ENCODE results near the gene RGMA. TPM values are rescaled to one million over a fixed set of nuclear protein-coding genes. Genes with fewer than 3 reads are reported as not detected.
A peak's percentile ranks its signal among the peaks of the same experiment; 100 is the strongest.

The RGMA gene
- total RNA-seq, 4 donors from 2014 or later = 3.6 to 57.1 (median 25.1) TPM

- TF ChIP-seq CTCF (IDR thresholded peaks at IDR 0.05) (no peak), POLR2A (IDR thresholded peaks at IDR 0.05) (no peak)
- intact Hi-C loops (cut with DNase I; ENCODE audit: low total_unique reads) = no loop called here
- no peaks in the 10 kb centered on the region for H3K36me3 ChIP-seq
- no peak overlapping the region for H3K27ac ChIP-seq
- H3K4me1 ChIP-seq = no peaks in the 10 kb centered on the region
- no peak for DNase-seq
- no peaks in the 10 kb centered on the region for H3K9me3 ChIP-seq
- no peaks in the 10 kb centered on the region for H3K27me3 ChIP-seq
- no peak overlapping the region for H3K4me3 ChIP-seq
These were observed 42.6 kb upstream of the RGMA start for GRCh38 chr15:93131485-93132095.

DNA sequence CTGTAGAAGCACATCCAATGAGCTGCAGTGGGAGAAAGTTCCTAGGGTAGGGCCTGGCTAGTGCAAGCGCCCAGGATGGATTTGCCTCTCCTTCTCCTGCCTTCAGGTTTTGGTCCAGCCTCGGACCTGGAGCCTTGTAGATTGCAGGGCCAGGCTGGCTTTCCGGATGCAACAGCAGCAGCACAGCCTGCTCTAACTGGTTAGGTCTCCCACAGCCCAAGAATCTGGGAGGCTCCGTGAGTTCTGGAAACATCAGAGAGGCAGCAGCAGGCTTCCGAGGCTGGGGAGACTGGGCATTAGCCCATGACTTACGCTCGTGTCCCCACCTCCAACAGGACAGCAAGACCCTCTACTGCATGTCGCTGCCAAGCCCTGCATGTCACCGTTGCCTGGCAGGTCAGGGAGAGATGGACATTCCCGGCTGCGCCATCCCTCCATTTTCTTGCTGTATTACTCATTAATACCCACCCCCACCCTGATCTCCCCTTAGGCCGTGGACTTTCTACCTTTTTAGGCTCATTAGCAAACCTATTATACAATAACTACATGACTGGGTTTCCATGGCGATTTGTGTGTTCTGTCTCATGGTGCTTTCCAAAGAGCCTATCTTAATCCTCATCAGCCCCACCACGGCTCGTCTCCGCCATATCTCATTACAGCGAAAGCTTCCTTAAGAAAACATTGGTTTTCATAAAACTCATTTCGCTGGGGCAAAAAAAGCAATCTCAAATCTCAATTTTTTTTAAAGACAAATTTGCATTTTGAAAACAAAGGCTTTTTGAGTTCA, 40.9 kb upstream of the RGMA start:
- DNase-seq = no peak
- intact Hi-C loops (cut with DNase I; ENCODE audit: low total_unique reads) = no loop called here
- Histone ChIP-seq H3K4me3 (no peak overlapping the region), H3K4me1 (no peaks in the 10 kb centered on the region), H3K27me3 (no peaks in the 10 kb centered on the region), H3K9me3 (no peaks in the 10 kb centered on the region), H3K27ac (no peak overlapping the region), H3K36me3 (no peaks in the 10 kb centered on the region)
- TF ChIP-seq CTCF (IDR thresholded peaks at IDR 0.05) (no peak), POLR2A (IDR thresholded peaks at IDR 0.05) (no peak)

DNA sequence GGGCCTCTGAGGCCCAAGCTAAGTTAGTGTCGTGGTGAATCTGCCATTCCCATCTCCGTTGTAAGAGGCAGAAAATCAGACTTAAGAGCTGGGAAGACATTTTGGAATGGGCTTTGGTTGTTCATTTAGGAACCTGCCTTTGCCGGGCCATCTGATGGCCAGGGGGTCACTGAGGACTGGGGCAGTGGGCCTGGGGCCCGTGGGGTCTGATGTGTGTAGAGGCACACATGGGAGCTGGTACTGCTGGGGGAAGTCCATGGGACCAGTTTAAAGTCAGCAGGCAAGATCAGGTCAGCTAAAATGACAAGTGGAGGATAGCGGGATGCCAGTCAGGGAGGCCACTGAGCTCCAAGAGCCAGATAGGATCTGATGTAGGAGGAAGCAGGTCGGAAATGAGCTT, 38.3 kb upstream of the RGMA start:
- H3K36me3 ChIP-seq = no peaks in the 10 kb centered on the region
- no peak overlapping the region for H3K4me3 ChIP-seq
- intact Hi-C loops (cut with DNase I; ENCODE audit: low total_unique reads) = no loop called here
- no peak for DNase-seq
- no peak for TF ChIP-seq CTCF (IDR thresholded peaks at IDR 0.05)
- no peak for TF ChIP-seq POLR2A (IDR thresholded peaks at IDR 0.05)
- no peaks in the 10 kb centered on the region for H3K9me3 ChIP-seq
- H3K27ac ChIP-seq = no peak overlapping the region
- no peaks in the 10 kb centered on the region for H3K4me1 ChIP-seq
- no peaks in the 10 kb centered on the region for H3K27me3 ChIP-seq

DNA sequence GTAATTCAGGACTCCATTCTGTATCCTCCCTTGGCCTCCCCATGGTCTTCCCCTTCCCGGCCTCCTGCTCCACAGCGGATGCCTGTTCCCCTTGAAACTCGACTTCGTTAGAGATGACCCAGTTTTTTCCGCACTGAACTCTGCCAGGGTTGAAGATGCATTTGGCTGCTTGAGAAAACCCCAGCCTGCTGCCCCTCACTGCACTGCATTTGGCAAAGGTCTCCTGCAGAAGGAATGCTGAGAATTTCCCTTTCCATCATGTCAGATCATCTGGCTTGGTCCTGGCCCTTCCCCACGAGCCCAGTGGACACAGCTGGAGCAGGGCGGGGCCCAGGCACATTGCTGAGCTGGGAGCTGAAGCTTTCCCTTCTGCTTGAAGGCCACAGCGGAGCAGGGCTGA, 37.6 kb upstream of the RGMA start:
- TF ChIP-seq POLR2A (IDR thresholded peaks at IDR 0.05) = no peak
- no peak for TF ChIP-seq CTCF (IDR thresholded peaks at IDR 0.05)
- no peak overlapping the region for H3K27ac ChIP-seq

GRCh38 chr15:93126148-93126547, 37.1 kb upstream of the RGMA start:
- DNase-seq = no peak
- H3K27ac ChIP-seq = no peak overlapping the region
- H3K4me1 ChIP-seq = no peaks in the 10 kb centered on the region
- TF ChIP-seq CTCF (IDR thresholded peaks at IDR 0.05) = no peak
- no peaks in the 10 kb centered on the region for H3K9me3 ChIP-seq
- H3K27me3 ChIP-seq = no peaks in the 10 kb centered on the region
- intact Hi-C loops (cut with DNase I; ENCODE audit: low total_unique reads) = no loop called here
- no peaks in the 10 kb centered on the region for H3K36me3 ChIP-seq
- H3K4me3 ChIP-seq = no peak overlapping the region

More for the DNA sequence above, 37.6 kb upstream of the RGMA start:
- Histone ChIP-seq H3K27me3 (no peaks in the 10 kb centered on the region), H3K9me3 (no peaks in the 10 kb centered on the region), H3K4me1 (no peaks in the 10 kb centered on the region), H3K36me3 (no peaks in the 10 kb centered on the region), H3K4me3 (no peak overlapping the region)
- intact Hi-C loops (cut with DNase I; ENCODE audit: low total_unique reads) = no loop called here
- peak in 1 of 2 donors; percentile 48 for DNase-seq
